Activated CD4-positive, alpha-beta memory T cell treated with anti-CD3 and anti-CD28 coated beads, Interleukin-2, amount 10 ng/mL, durations not matched to agents 7 days and 5 days (primary cell): ENCODE measurements around the gene COL19A1. TPM values are rescaled to one million over a fixed set of nuclear protein-coding genes. Genes with fewer than 3 reads are reported as not detected.
"Not testable (repeated sequence)": the region's sequence is repeated elsewhere in the genome, so short reads cannot be mapped to it uniquely, and the experiment has no call there.

Experiments
- CTCF ChIA-PET: fragments of 350-600 bp; sonication (Branson Sonifier 250); formaldehyde crosslinking; loops from one replicate; lab custom pipeline; 2021; ENCODE audit warnings: antibody characterized with exemption, inconsistent platforms; lab: Charles Lee
- POLR2A ChIA-PET: fragments of 350-600 bp; sonication (Branson Sonifier 250); formaldehyde crosslinking; loops from one replicate; lab custom pipeline; 2021; ENCODE audit warnings: antibody characterized with exemption; lab: Charles Lee
- DNase-seq: peaks from one replicate; pipeline ENCODE4 v3.0.0-alpha.2; 2020
- H3K27ac Mint-ChIP-seq: one replicate; pipeline ENCODE4 v1.8.0; 2021; ENCODE audit warnings: mild to moderate bottlenecking, mixed read lengths
- H3K27me3 Mint-ChIP-seq: one replicate; pipeline ENCODE4 v1.8.0; 2021; ENCODE audit warnings: mixed read lengths
- H3K36me3 Mint-ChIP-seq: one replicate; pipeline ENCODE4 v1.8.0; 2021; ENCODE audit warnings: low read depth, mixed read lengths
- H3K4me1 Mint-ChIP-seq: one replicate; pipeline ENCODE4 v1.8.0; 2021; ENCODE audit warnings: mixed read lengths
- H3K4me3 Mint-ChIP-seq: one replicate; pipeline ENCODE4 v1.8.0; 2021; ENCODE audit warnings: mild to moderate bottlenecking, mixed read lengths
- H3K9me3 Mint-ChIP-seq: one replicate; pipeline ENCODE4 v1.8.0; 2021; ENCODE audit warnings: mixed read lengths
- total RNA-seq, 2 experiments: library from RNA; stranded (reverse); gene quantifications; one replicate each; pipeline ENCODE4 v1.2.3, GENCODE V29; 2021

COL19A1 gene
- total RNA-seq, 2 experiments from 2014 or later = 0.03 TPM

- Mint-ChIP-seq H3K27me3 (peaks cover 42% of the 10 kb centered on the region), H3K36me3 (no peaks in the 10 kb centered on the region), H3K9me3 (no peaks in the 10 kb centered on the region), H3K4me1 (peaks cover 19% of the 10 kb centered on the region), H3K27ac (no peak overlapping the region), H3K4me3 (no peak overlapping the region)
- ChIA-PET CTCF (no interaction called here), POLR2A (no interaction called here)
- no peak for DNase-seq
These were observed 2.6 kb downstream of the COL19A1 start for GRCh38 chr6:69868961-69869360.

- Mint-ChIP-seq H3K36me3 (no peaks in the 10 kb centered on the region), H3K4me1 (peaks cover 19% of the 10 kb centered on the region), H3K27ac (no peak overlapping the region), H3K9me3 (no peaks in the 10 kb centered on the region), H3K4me3 (no peak overlapping the region), H3K27me3 (peaks cover 34% of the 10 kb centered on the region)
- ChIA-PET CTCF (no interaction called here), POLR2A (no interaction called here)
- DNase-seq = no peak
These were observed 4.8 kb downstream of the COL19A1 start for GRCh38 chr6:69871107-69871506.

- Mint-ChIP-seq H3K4me3 (no peak overlapping the region), H3K4me1 (peaks cover 1% of the 10 kb centered on the region), H3K9me3 (no peaks in the 10 kb centered on the region), H3K27me3 (peaks cover 19% of the 10 kb centered on the region), H3K27ac (no peak overlapping the region), H3K36me3 (no peaks in the 10 kb centered on the region)
- no peak for DNase-seq
- ChIA-PET CTCF (interaction anchor here (0.8 kb wide), 1 partner anchor 76 kb away, joined by 3 read pairs; no protein-coding TSS in a partner anchor), POLR2A (no interaction called here)
These were observed 6.9 kb downstream of the COL19A1 start for GRCh38 chr6:69873291-69873690.

- POLR2A ChIA-PET = no interaction called here
- Mint-ChIP-seq H3K27me3 (peaks cover 8% of the 10 kb centered on the region), H3K27ac (no peak overlapping the region), H3K4me1 (no peaks in the 10 kb centered on the region), H3K36me3 (no peaks in the 10 kb centered on the region), H3K9me3 (no peaks in the 10 kb centered on the region), H3K4me3 (no peak overlapping the region)
- CTCF ChIA-PET = no interaction called here
- no peak for DNase-seq
These were observed 9.4 kb downstream of the COL19A1 start for GRCh38 chr6:69875715-69876114.

GRCh38 chr6:69878795-69879194, 12.4 kb downstream of the COL19A1 start:
- ChIA-PET POLR2A (no interaction called here), CTCF (no interaction called here)
- no peaks in the 10 kb centered on the region for H3K4me1 Mint-ChIP-seq
- no peak overlapping the region for H3K4me3 Mint-ChIP-seq
- no peak overlapping the region for H3K27ac Mint-ChIP-seq
- H3K9me3 Mint-ChIP-seq = no peaks in the 10 kb centered on the region
- H3K36me3 Mint-ChIP-seq = no peaks in the 10 kb centered on the region
- no peak for DNase-seq
- H3K27me3 Mint-ChIP-seq = peaks cover 20% of the 10 kb centered on the region

GRCh38 chr6:69880601-69881000, 14.2 kb downstream of the COL19A1 start:
- Mint-ChIP-seq H3K4me1 (no peaks in the 10 kb centered on the region), H3K36me3 (no peaks in the 10 kb centered on the region), H3K4me3 (no peak overlapping the region), H3K27ac (no peak overlapping the region), H3K9me3 (no peaks in the 10 kb centered on the region), H3K27me3 (peaks cover 15% of the 10 kb centered on the region)
- ChIA-PET CTCF (no interaction called here), POLR2A (no interaction called here)
- no peak for DNase-seq

GRCh38 chr6:69881322-69882151, 15.2 kb downstream of the COL19A1 start:
- H3K36me3 Mint-ChIP-seq = no peaks in the 10 kb centered on the region
- POLR2A ChIA-PET = no interaction called here
- H3K4me1 Mint-ChIP-seq = no peaks in the 10 kb centered on the region
- peaks cover 15% of the 10 kb centered on the region for H3K27me3 Mint-ChIP-seq
- CTCF ChIA-PET = no interaction called here
- H3K4me3 Mint-ChIP-seq = no peak overlapping the region
- H3K9me3 Mint-ChIP-seq = no peaks in the 10 kb centered on the region
- no peak for DNase-seq
- no peak overlapping the region for H3K27ac Mint-ChIP-seq

- Mint-ChIP-seq H3K36me3 (no peaks in the 10 kb centered on the region), H3K27ac (no peak overlapping the region), H3K9me3 (no peaks in the 10 kb centered on the region), H3K4me3 (no peak overlapping the region), H3K27me3 (peaks cover 15% of the 10 kb centered on the region), H3K4me1 (no peaks in the 10 kb centered on the region)
- ChIA-PET CTCF (no interaction called here), POLR2A (no interaction called here)
- no peak for DNase-seq
These were observed 17.2 kb downstream of the COL19A1 start for GRCh38 chr6:69883551-69883950.

- Mint-ChIP-seq H3K4me1 (no peaks in the 10 kb centered on the region), H3K9me3 (no peaks in the 10 kb centered on the region), H3K36me3 (no peaks in the 10 kb centered on the region), H3K4me3 (no peak overlapping the region), H3K27me3 (peaks cover 15% of the 10 kb centered on the region), H3K27ac (no peak overlapping the region)
- no peak for DNase-seq
- POLR2A ChIA-PET = no interaction called here
- CTCF ChIA-PET = no interaction called here
These were observed 17.9 kb downstream of the COL19A1 start for GRCh38 chr6:69884231-69884630.

GRCh38 chr6:69887026-69887425, 20.7 kb downstream of the COL19A1 start:
- CTCF ChIA-PET = no interaction called here

GRCh38 chr6:69887714-69888345, 21.5 kb downstream of the COL19A1 start:
- POLR2A ChIA-PET = no interaction called here
- Mint-ChIP-seq H3K4me1 (no peaks in the 10 kb centered on the region), H3K4me3 (no peak overlapping the region), H3K36me3 (no peaks in the 10 kb centered on the region), H3K27me3 (peaks cover 1% of the 10 kb centered on the region), H3K27ac (no peak overlapping the region), H3K9me3 (peaks cover 5% of the 10 kb centered on the region)
- no peak for DNase-seq
- CTCF ChIA-PET = no interaction called here

More at GRCh38 chr6:69887026-69887425, 20.7 kb downstream of the COL19A1 start:
- H3K27ac Mint-ChIP-seq = no peak overlapping the region
- no peaks in the 10 kb centered on the region for H3K4me1 Mint-ChIP-seq
- peaks cover 5% of the 10 kb centered on the region for H3K9me3 Mint-ChIP-seq
- H3K4me3 Mint-ChIP-seq = no peak overlapping the region
- H3K36me3 Mint-ChIP-seq = no peaks in the 10 kb centered on the region
- POLR2A ChIA-PET = no interaction called here
- peaks cover 4% of the 10 kb centered on the region for H3K27me3 Mint-ChIP-seq
- no peak for DNase-seq

GRCh38 chr6:69888482-69889233, 22.3 kb downstream of the COL19A1 start:
- Mint-ChIP-seq H3K36me3 (no peaks in the 10 kb centered on the region), H3K9me3 (peaks cover 5% of the 10 kb centered on the region), H3K4me3 (no peak overlapping the region), H3K27ac (no peak overlapping the region), H3K27me3 (no peaks in the 10 kb centered on the region), H3K4me1 (no peaks in the 10 kb centered on the region)
- ChIA-PET CTCF (no interaction called here), POLR2A (no interaction called here)
- no peak for DNase-seq

GRCh38 chr6:69889234-69889974, 23.0 kb downstream of the COL19A1 start:
- H3K4me1 Mint-ChIP-seq, DNase-seq, H3K4me3 Mint-ChIP-seq, H3K9me3 Mint-ChIP-seq, H3K27me3 Mint-ChIP-seq, POLR2A ChIA-PET, H3K36me3 Mint-ChIP-seq, H3K27ac Mint-ChIP-seq, CTCF ChIA-PET: not testable (repeated sequence)
